GM10266 (cell line): ENCODE data around the gene TBC1D5.

ENCODE experiments used
- DNase-seq: peaks from one replicate; pipeline ENCODE4 v3.0.0; 2012; ENCODE audit errors: extremely low spot score
- CTCF ChIP-seq: IDR thresholded peaks from 2 replicates; pipeline ENCODE4 v1.5.1; 2012; ENCODE audit warnings: mild to moderate bottlenecking, low read depth; ENCODE audit not compliant: control insufficient read depth, insufficient read depth; ENCODE audit errors: missing control alignments

Gene TBC1D5

GRCh38 chr3:17407576-17407975, 334.9 kb downstream of the TBC1D5 start:
- no peak for TF ChIP-seq CTCF
- no peak for DNase-seq

- no peak for TF ChIP-seq CTCF
Observed at GRCh38 chr3:17404548-17404947, 337.9 kb downstream of the TBC1D5 start.

DNA sequence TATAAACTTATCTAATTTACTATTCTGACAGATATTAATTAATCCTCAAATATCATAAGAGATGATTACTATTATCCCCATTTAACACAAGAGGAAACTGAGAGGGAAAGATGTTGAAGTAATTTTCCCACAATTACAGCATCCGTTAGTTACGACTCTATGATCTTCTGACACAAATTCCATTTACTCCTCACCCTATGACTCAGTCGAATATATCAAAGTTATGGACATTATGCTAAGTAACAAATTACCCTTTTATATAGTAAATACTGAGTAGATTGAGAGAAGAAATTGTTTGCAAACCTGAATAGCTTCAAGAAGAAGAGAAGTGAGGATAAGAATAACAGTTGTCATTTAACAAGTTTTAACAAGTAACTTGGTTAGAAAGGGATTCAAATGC, 340.0 kb downstream of the TBC1D5 start:
- no peak for TF ChIP-seq CTCF
- DNase-seq, result no peak

More at GRCh38 chr3:17404548-17404947, 337.9 kb downstream of the TBC1D5 start:
- no peak for DNase-seq

DNA sequence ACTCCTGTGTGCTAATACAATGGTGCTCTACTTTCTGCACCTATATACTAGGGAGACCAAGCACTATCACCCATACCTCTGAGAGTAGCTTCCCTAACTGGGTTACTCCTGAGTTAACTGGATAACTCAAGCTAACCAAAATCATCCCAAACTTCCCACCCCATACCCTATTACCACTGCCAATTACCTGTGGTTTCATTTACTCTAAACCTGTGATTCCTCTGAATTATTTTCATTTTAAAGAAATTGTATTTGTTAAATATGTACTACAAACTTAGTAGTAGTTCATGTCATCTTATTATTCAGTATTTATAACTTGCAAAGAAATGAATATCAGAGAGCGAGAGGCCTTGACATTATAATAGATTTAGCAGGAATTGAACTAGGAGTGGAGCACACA, 340.5 kb downstream of the TBC1D5 start:
- DNase-seq, result no peak
- TF ChIP-seq CTCF, result no peak

DNA sequence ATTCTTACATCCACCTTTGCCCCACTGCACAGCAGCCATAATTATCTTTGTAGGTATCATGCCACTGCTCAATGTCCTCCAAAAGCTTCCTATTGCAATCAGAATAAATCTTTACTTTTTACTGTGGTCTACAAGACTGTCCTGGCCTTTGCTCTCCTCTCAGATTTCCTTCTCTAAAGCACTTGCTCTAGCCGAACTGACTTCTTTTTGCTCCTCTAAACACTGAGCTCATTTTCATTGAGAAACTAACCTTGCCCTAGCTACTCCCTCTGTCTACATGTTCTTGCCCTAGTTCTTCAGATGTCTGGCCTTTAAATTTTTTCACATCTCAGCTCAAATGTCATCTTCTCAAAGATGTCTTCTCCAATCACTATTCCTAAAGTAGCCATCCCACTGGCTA, 342.8 kb downstream of the TBC1D5 start:
- no peak for DNase-seq
- no peak for TF ChIP-seq CTCF

- no peak for TF ChIP-seq CTCF
- DNase-seq, result peak; percentile 9
Observed at GRCh38 chr3:17398959-17399551, 343.4 kb downstream of the TBC1D5 start.

- DNase-seq, result no peak
- no peak for TF ChIP-seq CTCF
Observed at GRCh38 chr3:17396036-17396435, 346.4 kb downstream of the TBC1D5 start.
